Activated naive CD4-positive, alpha-beta T cell treated with Interleukin-2 at 50 U/mL for 16 hours (primary cell): Measurements from ENCODE around the gene DAPP1.
"Not testable (repeated sequence)": the region's sequence is repeated elsewhere in the genome, so short reads cannot be mapped to it uniquely, and the experiment has no call there.

Source experiments
- DNase-seq: peaks from one replicate; pipeline ENCODE4 v3.0.0-alpha.2; 2020

The DAPP1 gene, protein sequence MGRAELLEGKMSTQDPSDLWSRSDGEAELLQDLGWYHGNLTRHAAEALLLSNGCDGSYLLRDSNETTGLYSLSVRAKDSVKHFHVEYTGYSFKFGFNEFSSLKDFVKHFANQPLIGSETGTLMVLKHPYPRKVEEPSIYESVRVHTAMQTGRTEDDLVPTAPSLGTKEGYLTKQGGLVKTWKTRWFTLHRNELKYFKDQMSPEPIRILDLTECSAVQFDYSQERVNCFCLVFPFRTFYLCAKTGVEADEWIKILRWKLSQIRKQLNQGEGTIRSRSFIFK

DNA sequence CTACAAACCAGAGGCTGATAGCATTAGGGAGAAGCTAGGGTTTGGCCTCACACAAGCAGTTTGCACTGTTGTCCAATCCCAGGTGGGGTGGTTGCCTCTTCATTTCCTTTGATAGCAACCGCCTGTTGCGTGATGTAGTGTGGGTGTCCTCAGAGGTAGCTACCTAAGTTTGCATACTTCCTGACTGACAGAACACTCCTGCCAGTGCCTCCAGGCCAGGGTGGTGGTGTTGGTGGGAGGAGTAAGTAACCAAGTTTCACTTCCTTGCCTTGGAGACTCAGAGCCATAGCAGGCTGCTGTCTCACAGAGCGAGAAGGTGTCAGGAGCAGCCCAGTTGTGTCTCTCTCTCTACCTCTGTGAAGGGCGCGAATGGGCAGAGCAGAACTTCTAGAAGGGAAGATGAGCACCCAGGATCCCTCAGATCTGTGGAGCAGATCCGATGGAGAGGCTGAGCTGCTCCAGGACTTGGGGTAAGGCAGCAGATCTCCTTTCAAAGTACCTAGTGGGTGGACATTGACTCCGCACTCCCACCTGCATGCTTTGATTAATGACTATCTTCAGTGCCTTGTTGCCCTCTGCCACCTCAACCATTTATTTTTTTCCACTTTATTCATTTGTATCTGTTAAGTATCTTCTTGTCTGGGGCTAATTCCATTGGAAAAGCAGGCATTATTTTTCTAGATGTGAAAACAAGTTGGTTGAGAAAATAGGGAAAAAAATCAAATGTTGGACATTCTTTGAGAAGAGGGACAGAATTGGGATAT, at the start of gene DAPP1:
DAPP1 (plus strand) TSS at position 283 of the 764 bp plus-strand sequence; CDS start at position 370, 87 bp downstream.
- peak; percentile 76 for DNase-seq

DNA sequence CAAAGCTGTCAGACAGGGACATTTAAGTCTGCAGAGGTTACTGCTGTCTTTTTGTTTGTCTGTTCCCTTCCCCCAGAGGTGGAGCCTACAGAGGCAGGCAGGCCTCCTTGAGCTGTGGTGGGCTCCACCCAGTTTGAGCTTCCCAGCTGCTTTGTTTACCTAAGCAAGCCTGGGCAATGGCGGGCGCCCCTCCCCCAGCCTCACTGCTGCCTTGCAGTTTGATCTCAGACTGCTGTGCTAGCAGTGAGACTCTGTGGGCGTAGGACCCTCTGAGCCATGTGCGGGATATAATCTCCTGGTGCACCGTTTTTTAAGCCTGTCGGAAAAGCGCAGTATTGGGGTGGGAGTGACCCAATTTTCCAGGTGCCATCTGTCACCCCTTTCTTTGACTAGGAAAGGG, 45.8 kb upstream of the DAPP1 start:
- not testable (repeated sequence) for DNase-seq

DNA sequence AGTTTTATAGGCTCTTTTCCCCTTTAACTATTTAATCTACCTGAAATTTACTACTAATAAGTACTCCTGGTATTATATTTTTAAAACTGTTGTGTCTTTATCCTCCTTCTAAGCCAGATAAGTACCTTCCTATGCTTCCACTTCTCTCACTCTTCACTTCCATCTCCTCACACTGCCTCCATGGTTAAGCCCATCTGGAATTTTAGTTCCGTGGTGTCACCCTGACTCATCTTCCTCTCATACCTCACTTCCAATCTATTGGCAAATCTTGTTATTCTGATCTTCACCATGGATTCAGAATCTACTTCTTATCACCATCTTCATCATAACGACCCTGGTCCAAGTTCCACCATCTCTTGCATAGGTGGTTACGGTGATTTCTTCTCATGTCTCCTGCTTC, 32.7 kb upstream of the DAPP1 start:
- DNase-seq, result no peak

DNA sequence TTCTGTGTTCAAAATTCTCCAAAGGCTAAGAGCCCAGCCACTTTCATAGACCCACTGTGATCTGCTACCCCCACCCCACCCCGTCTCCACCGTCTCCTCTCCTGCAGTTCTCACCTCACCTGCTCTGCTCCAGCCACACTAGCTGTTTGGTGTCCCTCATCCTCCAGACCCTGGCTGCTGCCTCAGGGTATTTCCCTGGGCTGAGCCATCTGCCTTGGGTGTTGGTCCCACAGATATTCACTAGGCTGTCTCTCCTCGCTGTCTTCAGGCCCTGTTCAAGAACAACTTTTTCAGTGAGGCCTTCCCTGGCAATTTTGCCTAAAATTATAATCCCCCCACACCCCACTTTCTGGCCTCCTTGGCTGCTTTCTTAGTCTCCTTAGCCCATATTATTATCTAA, 31.8 kb upstream of the DAPP1 start:
- DNase-seq, result no peak

DNA sequence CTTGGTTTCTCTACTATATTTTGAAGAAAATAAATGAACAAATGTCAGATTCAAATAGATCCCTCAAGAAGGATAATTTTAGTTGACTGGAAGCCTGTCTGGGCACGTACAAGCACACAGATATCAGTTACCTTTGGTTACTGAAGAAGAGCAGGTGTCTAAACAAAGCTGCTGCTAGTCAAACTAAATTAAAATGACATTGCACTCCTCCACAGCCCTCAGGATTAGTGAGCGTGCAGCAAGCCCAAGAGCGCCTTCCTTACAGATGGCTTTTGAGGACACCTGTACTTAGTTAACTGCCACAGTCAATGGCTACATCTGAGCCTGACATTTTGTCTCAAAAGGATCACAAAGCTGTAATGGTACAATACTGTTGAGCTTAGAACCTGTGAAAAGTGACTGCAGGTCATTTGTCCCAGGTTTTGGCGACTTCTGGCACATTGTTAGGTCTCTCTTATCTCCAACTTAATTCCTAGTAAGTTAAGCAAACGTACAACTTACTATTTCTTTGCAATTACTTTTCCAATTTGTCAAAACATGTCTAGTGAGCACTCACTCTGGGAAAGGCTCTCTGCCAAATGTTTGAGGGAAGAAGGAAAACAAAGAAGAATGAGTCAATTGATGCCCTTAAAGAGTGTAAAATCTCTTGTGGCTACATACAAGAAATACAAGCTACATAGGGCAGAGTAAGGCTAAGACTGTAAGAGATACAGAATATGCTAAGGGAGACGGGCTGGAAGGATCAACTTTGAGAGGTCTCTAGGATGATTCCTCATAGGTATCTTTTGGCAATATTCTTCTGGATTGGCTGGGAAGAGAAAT, 25.6 kb upstream of the DAPP1 start:
- DNase-seq, result no peak

DNA sequence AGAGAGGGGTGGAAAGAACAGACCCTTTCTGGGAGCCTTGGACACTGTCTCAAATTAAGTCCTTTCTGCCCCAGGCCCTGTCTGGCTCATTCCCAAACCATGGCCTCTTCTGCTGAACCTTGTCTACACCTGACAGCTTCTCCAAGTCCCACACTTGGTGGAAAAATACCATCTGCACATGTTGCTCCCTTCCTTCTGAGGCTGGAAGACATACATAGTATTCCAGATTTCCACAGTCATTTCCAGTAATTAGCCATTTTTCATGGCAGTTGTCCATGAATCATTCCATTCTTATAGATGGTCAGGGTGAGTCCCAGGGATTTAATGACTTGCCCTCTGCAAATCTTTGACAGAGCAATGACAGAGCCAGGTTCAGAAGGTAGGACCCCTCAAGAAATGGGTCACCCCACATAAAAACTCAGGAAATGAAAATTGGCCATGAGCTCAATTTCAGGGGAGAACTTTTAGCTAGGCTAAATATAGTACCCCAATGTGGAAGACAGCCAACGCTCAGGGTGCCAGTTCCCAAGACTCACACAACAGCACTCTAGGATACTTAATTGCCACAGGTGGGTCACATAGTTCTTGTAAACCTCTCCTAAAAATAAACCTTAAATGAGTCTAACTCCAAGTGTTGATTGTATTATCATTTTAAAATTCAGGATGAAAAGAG, 16.2 kb upstream of the DAPP1 start:
- no peak for DNase-seq

DNA sequence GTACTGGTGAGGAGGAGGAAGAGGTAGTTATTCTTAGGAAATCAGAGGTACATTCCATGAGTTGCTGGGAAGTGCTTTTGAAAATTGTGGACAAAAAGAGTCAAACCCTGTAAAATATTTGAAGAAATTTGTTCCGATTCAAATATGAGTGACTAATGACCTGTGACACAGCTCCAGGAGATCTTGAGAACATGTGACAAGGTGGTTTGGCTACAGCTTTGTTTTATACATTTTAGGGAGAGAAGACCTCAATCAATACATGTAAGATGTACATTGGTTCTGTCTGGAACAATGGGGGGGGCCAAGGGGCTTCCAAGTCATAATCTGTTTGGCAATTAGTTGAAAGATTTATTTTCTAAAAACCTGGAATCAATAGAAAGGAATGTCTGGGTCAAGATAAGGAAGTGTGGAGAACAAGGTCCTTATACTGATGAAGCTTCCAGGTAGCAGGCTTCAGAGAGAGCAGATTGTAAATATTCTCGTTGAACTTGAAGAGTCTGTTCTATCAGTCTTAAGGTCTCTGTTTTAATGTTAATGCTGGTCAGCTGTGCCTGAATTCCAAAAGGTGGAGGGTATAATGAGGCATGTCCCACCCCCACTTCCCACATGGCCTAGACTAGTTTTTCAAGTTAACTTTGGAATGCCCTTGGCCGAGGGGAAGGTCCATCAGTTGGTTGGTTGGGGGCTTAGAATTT, 15.5 kb upstream of the DAPP1 start:
- DNase-seq, result no peak

DNA sequence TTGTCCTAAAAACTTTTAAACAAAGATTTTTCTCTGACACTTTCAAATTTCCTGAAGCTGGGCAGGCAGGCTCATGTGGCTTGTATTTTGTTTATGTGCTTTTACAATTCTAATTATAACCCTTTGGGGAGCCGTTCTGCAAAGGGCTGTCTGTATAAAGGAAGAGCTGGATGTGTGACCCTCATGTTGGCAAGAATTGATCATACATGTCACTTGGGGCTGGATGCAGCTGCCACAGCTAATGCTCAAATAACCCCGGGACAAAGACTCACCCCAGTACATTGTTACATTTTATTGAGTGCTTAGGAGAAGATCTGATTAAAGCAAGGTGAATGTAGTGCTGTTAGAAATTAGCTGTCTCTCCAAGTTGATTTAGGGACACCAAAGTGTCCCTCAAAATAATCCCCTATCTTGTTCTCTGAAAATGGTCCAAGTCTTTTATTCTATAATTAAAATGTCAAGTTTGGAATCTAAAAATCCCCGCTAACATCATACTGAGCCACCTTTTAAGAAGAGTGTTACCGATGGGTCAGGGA, 13.0 kb upstream of the DAPP1 start:
- no peak for DNase-seq

DNA sequence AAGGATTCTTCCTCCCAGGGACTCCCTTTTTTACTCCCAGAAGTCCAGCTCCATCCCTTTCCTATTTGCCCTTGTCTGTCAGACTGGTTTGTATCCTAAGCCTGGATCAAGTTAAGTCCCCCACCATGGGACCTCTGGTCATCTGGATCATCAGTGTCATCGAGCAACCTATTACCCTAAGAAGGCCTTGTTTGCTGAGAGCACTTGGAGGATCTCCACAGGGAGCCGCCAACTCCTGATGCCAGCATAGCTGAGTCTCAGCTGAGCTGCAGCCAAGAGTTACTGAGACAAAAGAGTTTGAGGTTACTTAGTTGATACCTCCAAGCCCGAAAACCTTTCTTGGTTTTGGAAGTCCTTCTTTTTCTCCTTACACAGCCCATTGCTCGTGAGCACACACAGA, 10.1 kb upstream of the DAPP1 start:
- no peak for DNase-seq

DNA sequence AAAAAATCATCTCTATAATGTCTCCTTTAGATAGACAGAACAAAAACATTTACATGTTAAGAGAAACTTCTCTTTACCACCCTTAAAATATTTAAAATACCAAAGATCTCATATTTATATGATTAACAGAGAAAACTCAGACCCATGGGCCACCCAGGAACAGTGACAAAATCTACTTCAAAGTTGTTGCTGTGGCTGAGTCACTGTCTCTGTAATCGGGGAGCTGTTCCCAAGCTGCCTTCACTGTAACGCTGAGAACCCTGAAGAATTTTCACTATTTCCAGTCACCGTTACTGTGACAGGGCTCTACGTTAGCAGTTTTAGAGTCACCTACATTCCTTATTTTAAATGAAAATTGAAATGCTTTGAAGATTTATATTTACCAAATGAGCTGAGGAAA, 9.0 kb upstream of the DAPP1 start:
- DNase-seq, result no peak

DNA sequence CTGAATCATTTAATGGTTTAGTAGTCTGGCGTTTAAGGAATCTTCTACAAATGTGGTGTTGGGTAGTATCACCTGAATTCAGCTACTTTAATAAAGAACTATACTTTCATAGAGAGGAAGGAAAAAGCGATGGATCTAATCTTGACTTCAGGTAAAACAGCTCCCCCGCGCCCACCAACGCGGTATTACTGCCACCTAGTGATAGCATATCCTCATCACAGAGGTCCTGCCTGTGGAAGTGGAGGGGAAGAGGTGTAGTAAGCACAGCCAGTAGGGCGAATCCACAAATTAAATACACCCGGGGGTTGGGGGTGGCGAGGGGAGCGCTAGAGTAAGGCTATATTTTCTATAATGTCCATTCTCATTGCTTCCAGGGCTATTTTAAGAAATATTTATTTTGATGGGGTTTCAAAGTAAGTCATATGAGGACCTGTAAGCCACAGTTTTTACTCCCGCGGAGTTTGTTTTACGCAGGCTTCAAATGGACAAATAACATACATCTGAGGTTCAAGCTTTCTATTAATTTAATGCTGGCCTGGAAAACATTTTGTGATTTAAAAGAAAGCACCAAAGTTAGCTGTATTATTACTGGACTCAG, 8.3 kb upstream of the DAPP1 start:
- peak; percentile 73 for DNase-seq

DNA sequence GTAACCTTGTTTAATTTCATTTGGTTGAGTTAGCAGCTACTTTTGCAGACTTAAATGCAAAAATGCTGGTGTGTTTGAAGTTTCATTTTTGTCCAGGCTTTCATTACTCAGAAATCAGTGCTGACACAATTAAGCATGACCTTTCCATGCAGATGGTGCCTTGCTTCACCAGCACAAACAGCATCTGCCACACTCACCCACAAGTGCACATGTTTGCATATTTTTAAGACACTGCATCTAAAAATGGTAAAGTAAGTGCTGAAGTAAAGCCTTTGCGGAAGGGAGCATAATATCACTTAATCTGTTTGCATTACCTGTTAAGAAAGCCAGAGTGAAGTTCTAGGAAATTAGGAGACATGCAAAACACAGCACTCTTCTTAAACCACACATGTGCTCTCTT, 7.3 kb upstream of the DAPP1 start:
- no peak for DNase-seq

DNA sequence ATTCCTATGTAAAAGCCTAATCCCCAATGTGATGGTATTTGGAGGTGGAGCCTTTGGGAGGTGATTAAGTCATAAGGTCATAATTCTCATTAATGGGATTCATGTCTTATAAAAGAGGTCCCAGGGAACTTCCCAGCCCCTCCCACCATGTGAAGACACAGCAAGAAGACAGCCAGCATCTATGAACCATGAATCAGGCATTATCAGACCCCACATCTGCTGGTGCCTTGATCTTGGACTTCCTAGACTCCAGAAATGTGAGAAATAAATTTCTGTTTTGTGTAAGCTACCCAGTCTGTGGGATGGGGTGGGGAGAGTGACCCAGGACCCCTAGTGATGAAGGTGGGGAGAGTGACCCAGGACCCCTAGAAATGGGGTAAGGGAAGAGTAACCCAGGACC, 6.1 kb upstream of the DAPP1 start:
- DNase-seq, result no peak

DNA sequence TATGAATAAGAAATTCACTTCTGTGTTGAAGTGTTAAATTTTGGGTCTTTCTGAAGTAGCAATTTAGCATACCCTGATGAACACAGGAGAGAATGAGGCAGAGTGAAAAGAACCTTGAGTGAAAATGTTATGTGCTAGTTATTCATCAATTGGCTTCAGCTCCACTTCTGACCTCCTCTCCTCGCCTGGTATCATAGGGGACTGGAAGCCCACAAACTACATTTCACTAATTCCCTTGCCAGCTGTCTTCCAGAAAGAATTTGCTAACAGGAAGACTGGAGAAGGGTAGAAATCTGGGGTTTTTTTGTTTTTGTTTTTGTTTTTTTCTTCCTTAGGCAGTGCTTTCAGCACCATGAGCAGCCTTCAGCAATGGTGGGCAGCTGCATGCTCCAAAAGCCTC, 5.5 kb upstream of the DAPP1 start:
- DNase-seq, result no peak

DNA sequence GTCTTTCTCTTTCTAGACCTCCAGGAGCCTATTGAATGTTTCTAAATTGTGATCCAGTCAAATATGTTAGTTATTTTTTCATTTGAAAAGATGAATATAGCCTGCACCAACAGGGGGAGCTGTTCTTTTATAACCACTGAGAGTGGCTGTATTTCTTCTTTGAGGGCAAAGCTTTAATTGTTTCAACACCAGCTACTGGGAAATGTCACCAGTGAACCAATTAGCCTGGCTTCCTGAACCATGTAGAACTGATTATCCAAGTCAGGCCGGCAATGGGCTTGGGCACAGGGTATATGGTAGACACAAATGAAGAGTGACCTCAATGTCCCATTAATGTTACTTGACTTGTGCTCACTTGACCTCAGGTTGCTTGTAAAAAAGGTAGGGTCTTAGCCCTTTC, 4.8 kb upstream of the DAPP1 start:
- DNase-seq, result peak; percentile 31

DNA sequence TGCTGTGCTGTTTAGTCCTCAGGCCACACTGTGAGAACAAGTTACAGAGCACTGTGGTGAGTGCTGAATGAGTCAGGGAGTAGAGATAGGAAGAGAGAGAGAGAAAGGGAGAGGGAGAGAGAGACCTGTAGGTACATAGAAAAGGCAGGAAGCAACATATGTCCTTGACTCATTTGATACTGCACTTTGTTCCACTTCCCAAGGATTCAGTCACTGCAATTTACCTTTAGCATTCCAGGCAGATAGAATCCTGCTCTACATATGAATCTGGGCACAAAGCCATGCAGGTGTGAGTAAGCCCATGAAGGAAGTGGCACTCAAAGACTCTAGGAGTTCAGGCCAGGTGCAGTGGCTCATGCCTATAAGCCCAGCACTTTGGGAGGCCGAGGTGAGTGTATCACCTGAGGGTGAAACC, 1.0 kb upstream of the DAPP1 start:
- no peak for DNase-seq

DNA sequence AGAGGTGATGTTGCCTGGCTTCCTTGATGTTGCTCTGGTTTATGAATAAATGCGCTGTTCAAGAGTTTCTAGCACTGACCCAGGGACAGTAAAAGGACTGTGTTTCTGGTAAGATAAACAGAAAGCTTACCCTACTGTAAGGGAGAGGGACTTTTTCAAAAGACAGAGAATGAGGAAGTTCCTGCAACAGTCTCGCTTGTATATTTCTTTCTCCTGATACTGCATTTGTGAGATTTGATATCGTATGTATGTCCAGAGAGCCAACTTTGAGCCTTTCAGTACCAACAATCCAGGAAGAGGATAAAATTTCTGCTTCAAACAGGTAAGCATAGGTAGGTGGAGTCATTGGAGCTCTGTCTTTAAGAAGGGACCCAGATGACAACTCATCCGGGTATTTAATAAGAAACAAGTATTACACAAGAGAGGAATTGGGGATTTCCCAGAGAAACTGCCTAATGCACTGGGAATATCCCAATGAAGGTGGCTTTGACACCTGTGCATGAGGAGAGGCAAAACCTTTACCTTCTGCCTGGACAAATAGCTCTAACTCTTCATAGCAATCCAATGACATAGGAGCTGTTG, 773 bp downstream of the DAPP1 start:
- DNase-seq, result no peak

DNA sequence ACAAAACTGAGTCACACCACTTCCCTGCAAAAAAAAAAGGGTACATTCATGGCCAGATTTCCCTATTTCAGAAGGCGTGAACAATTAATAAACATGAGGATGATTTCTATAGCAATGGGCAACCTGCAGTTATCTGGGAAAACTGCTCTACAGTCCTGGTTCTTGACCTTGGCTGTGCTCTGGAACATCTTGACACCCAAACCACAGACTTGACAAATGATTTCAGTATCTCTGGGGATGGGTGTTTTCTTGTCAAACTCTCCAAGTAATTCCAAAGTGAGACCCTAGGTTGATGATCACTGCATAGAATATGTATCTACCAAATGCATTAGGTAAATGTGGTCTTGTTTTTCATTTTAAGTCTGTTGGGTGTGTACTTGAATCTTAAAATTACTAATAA, 2.0 kb downstream of the DAPP1 start:
- DNase-seq, result no peak

DNA sequence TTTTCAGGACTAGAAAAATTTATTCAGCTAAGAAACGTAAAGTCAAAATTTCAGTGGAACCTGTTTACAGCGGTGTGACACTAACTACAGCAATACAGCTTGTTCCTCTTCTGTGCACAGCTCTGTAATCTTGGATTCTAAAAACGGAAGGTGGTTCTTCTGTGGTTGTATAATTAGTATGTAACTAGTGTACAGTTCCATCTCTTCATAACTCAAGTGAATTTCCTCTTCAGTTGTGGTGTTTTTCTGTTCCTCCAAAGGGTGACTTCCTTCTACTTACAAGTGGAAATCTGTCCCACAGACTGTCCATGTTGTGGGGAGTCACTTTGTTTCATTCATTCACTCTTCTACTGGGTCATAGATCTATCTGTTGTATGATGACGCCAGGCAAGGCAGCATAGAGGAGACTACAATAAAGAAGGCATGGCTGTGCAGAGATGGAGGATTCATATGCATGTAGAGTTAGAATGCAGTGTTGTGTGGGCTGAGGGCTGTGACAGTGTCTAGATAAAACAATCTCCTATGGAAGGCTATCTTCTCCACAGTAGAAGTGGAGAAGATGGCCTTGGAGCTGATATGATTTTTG, 5.4 kb downstream of the DAPP1 start:
- no peak for DNase-seq

DNA sequence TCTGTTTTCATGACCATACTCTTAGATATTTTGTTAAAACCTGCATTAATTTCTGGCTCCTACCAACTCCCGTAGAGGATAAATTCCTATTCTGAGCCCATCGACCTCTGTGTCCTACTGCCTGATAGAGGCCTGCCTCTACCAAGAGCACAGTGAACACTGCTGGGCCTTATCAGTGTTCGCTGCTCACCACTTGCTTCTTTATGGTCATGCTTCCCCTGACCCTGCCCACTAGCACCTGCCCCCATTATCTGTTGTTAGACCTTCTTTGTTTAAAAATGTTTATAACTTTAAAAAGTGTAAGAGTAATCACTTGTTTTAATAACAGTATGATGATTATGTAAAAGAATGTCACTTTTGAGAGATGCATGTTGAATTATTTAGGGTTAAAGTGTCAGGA, 6.1 kb downstream of the DAPP1 start:
- DNase-seq, result no peak

DNA sequence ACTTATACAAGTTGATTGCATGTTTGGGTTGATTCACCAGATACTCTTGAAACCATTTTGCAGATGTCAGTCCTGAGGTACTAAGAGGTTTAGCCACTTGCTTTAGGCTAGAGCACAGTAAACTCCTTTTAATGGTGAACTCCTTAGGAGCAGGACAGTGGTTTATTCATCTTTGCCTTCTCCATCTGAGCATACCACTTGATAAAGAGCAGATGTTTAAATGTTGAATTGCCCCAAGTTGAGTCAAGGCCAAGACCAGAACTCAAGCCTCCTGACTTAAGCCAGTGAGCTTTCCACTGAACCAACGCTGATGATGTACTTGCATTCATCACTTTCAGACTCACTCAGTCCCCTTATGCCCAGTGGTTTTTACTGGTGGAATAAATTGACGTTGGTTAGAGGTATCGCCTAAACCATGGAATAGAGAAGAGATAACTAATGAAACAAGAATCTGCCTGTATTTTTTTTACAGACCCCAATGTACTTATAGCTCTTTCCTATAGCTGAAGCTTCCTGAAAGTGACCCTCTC, 7.5 kb downstream of the DAPP1 start:
- DNase-seq, result no peak
